GM23338 (cell line): ENCODE data around the gene CBS.

ENCODE experiments used
- CREB1 ChIP-seq: fragments of 250-450 bp; sonication (Bioruptor Pico); IDR thresholded peaks from 2 replicates; pipeline ENCODE4 v1.5.0; 2020; ENCODE audit warnings: low read depth, mild to moderate bottlenecking, moderate library complexity
- ETS1 ChIP-seq: IDR thresholded peaks from 2 replicates; pipeline ENCODE4 v1.6.1; 2016; ENCODE audit warnings: antibody characterized with exemption
- EZH2 ChIP-seq: fragments of 200-600 bp; sonication (generic); IDR thresholded peaks from one replicate; pipeline ENCODE4 v1.8.0; 2017; ENCODE audit warnings: antibody characterized with exemption, mild to moderate bottlenecking, low read depth; ENCODE audit not compliant: unreplicated experiment
- EZH2phosphoT487 ChIP-seq: fragments of 200-600 bp; sonication (generic); IDR thresholded peaks from one replicate; pipeline ENCODE4 v1.8.1; 2018; ENCODE audit warnings: antibody characterized with exemption; ENCODE audit not compliant: unreplicated experiment
- JUNB ChIP-seq: IDR thresholded peaks from one replicate; pipeline ENCODE4 v1.6.1; 2016; ENCODE audit warnings: antibody characterized with exemption; ENCODE audit not compliant: unreplicated experiment
- NANOG ChIP-seq: IDR thresholded peaks from 2 replicates; pipeline ENCODE4 v1.6.1; 2016; ENCODE audit warnings: antibody characterized with exemption, borderline replicate concordance
- POLR2AphosphoS5 ChIP-seq: IDR thresholded peaks from 2 replicates; pipeline ENCODE4 v1.6.1; 2016; ENCODE audit warnings: antibody characterized with exemption, low read depth
- STAT1 ChIP-seq: IDR thresholded peaks from one replicate; pipeline ENCODE4 v1.6.1; 2016; ENCODE audit warnings: antibody characterized with exemption; ENCODE audit not compliant: unreplicated experiment
- ZNF114 ChIP-seq: fragments of 250-450 bp; sonication (Bioruptor Pico); IDR thresholded peaks from 2 replicates; pipeline ENCODE4 v1.5.0; 2020; ENCODE audit warnings: mild to moderate bottlenecking, moderate library complexity
- ZNF331 ChIP-seq: fragments of 250-450 bp; sonication (Bioruptor Pico); IDR thresholded peaks from 2 replicates; pipeline ENCODE4 v1.5.0; 2020; ENCODE audit warnings: low read depth, mild to moderate bottlenecking, moderate library complexity
- TF ChIP-seq, protein P1 (sequence below), 2 experiments: fragments of 200-600 bp in 1 of 2; sonication (generic) in 1 of 2; conservative IDR thresholded peaks; 2 replicates each; pipeline versions ENCODE4 v1.5.1 to v1.6.1; 2016 to 2017; ENCODE audit warnings: antibody characterized with exemption in 2 of 2, low read depth in 2 of 2, mild to moderate bottlenecking in 2 of 2, moderate library complexity in 1 of 2
- TF ChIP-seq, protein P2 (sequence below): IDR thresholded peaks from one replicate; pipeline ENCODE4 v1.6.1; 2018; ENCODE audit warnings: antibody characterized with exemption; ENCODE audit not compliant: unreplicated experiment

DNA sequence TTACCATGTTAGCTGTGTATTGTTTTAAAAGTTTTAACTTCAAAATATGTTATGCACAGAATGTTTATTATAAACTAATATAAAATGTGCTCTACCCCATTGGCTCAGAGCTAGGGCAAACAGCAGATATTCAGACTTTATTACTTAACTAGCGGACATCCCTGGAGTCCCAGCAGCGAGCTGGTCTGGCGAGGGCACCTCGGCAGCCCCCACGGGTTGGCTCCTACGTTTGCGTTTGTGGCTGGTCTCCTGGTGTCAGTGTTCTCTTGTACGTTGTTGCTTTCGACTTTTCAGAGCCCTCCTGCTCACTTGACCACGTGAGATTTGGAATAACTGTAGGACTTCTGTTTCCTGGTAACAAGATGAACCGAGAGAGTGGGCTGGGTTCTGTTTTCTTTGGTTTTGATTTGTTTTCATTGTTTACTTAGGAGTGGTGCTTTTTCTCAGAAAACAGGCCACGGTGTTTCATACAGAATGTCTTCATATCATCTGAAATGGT lies 44.5 kb downstream of the CBS start:
- no peak for TF ChIP-seq ZNF114 (CRISPR knock-in tag)
- no peak for TF ChIP-seq POLR2AphosphoS5
- TF ChIP-seq, protein P1, sequence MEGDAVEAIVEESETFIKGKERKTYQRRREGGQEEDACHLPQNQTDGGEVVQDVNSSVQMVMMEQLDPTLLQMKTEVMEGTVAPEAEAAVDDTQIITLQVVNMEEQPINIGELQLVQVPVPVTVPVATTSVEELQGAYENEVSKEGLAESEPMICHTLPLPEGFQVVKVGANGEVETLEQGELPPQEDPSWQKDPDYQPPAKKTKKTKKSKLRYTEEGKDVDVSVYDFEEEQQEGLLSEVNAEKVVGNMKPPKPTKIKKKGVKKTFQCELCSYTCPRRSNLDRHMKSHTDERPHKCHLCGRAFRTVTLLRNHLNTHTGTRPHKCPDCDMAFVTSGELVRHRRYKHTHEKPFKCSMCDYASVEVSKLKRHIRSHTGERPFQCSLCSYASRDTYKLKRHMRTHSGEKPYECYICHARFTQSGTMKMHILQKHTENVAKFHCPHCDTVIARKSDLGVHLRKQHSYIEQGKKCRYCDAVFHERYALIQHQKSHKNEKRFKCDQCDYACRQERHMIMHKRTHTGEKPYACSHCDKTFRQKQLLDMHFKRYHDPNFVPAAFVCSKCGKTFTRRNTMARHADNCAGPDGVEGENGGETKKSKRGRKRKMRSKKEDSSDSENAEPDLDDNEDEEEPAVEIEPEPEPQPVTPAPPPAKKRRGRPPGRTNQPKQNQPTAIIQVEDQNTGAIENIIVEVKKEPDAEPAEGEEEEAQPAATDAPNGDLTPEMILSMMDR (conservative IDR thresholded peaks at IDR 0.05; ENCODE audit: low read depth in 2 of 2): no peak
- TF ChIP-seq, protein P2, sequence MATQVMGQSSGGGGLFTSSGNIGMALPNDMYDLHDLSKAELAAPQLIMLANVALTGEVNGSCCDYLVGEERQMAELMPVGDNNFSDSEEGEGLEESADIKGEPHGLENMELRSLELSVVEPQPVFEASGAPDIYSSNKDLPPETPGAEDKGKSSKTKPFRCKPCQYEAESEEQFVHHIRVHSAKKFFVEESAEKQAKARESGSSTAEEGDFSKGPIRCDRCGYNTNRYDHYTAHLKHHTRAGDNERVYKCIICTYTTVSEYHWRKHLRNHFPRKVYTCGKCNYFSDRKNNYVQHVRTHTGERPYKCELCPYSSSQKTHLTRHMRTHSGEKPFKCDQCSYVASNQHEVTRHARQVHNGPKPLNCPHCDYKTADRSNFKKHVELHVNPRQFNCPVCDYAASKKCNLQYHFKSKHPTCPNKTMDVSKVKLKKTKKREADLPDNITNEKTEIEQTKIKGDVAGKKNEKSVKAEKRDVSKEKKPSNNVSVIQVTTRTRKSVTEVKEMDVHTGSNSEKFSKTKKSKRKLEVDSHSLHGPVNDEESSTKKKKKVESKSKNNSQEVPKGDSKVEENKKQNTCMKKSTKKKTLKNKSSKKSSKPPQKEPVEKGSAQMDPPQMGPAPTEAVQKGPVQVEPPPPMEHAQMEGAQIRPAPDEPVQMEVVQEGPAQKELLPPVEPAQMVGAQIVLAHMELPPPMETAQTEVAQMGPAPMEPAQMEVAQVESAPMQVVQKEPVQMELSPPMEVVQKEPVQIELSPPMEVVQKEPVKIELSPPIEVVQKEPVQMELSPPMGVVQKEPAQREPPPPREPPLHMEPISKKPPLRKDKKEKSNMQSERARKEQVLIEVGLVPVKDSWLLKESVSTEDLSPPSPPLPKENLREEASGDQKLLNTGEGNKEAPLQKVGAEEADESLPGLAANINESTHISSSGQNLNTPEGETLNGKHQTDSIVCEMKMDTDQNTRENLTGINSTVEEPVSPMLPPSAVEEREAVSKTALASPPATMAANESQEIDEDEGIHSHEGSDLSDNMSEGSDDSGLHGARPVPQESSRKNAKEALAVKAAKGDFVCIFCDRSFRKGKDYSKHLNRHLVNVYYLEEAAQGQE: no peak
- no peak for TF ChIP-seq JUNB
- TF ChIP-seq EZH2phosphoT487: no peak
- TF ChIP-seq EZH2: no peak
- TF ChIP-seq NANOG: no peak
- no peak for TF ChIP-seq CREB1
- no peak for TF ChIP-seq ZNF331 (CRISPR knock-in tag)
- no peak for TF ChIP-seq ETS1
- TF ChIP-seq STAT1: no peak
